Calu3 (cell line): ENCODE measurements around the gene UBLCP1. TPM values are rescaled to one million over a fixed set of nuclear protein-coding genes. Genes with fewer than 3 reads are reported as not detected.

ENCODE experiments used
- BruUV-seq: library from RNA; stranded (reverse); fragments of 400-500 nt; replicated peaks from 2 replicates; lab custom pipeline; 2021; lab: Mats Ljungman, UMichigan
- CTCF ChIA-PET: fragments of 300-600 bp; sonication (Branson Sonifier 250); formaldehyde crosslinking; loops from one replicate; lab custom pipeline; 2022; ENCODE audit warnings: antibody characterized with exemption; lab: Charles Lee
- DNase-seq: peaks from one replicate; pipeline ENCODE4 v3.0.0; 2022
- H3K27ac Mint-ChIP-seq: one replicate; pipeline ENCODE4 v1.8.0; 2022; ENCODE audit warnings: mixed read lengths; ENCODE audit not compliant: unreplicated experiment
- H3K27me3 Mint-ChIP-seq: one replicate; pipeline ENCODE4 v1.8.0; 2022; ENCODE audit warnings: mixed read lengths; ENCODE audit not compliant: unreplicated experiment
- H3K36me3 Mint-ChIP-seq: one replicate; pipeline ENCODE4 v1.8.0; 2022; ENCODE audit warnings: mild to moderate bottlenecking, moderate library complexity, mixed read lengths; ENCODE audit not compliant: insufficient read depth, unreplicated experiment
- H3K4me1 Mint-ChIP-seq: one replicate; pipeline ENCODE4 v1.8.0; 2022; ENCODE audit warnings: mild to moderate bottlenecking, low read depth, mixed read lengths; ENCODE audit not compliant: unreplicated experiment
- H3K4me3 Mint-ChIP-seq: one replicate; pipeline ENCODE4 v1.8.0; 2022; ENCODE audit warnings: mild to moderate bottlenecking, low read depth, moderate library complexity, mixed read lengths; ENCODE audit not compliant: unreplicated experiment
- H3K9me3 Mint-ChIP-seq: one replicate; pipeline ENCODE4 v1.8.0; 2022; ENCODE audit warnings: low read depth, mixed read lengths; ENCODE audit not compliant: unreplicated experiment
- intact Hi-C: fragments of 100-400 bp; cut with micrococcal nuclease; formaldehyde crosslinking; loops from one replicate; pipeline ENCODE4 v1.10.0; 2022; ENCODE audit not compliant: unreplicated experiment
- total RNA-seq: library from RNA; stranded (reverse); gene quantifications from 2 replicates; pipeline ENCODE4 v1.2.3, GENCODE V29; 2022
- TF ChIP-seq, protein P1 (sequence below): fragments of 200-600 bp; IDR thresholded peaks from one replicate; pipeline ENCODE4 v1.8.0; 2022; ENCODE audit warnings: antibody characterized with exemption; ENCODE audit not compliant: unreplicated experiment

The UBLCP1 gene
- total RNA-seq, 1 experiment from 2014 or later: 35.8 TPM

DNA sequence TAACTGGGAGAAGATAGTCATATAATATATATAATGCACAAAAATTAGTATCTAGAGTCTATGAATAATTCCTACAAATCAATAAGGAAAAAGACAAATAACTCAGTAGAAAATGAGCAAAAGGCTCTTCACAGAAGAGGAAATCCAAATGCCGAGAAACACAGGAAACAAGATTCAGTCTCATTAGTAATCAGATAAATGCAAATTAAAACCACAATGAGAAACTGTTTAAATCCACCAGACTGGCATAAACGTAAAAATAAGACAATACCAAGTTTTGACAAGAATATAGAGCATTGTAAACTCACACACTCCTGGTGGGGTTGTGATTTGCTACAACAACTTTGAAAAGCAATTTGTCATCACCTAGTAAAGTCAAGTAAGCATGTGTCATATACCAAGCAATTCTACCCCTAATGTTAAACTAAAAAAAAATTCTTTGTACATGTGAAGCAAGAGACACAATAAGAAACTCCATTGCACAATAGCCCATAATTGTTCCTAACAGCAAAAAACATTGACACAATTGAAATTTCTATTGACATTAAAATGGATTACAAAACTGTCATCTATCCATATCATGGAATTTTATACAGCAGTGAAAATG is 21.0 kb upstream of the UBLCP1 start:
- H3K36me3 Mint-ChIP-seq: no peaks in the 10 kb centered on the region
- TF ChIP-seq, protein P1, sequence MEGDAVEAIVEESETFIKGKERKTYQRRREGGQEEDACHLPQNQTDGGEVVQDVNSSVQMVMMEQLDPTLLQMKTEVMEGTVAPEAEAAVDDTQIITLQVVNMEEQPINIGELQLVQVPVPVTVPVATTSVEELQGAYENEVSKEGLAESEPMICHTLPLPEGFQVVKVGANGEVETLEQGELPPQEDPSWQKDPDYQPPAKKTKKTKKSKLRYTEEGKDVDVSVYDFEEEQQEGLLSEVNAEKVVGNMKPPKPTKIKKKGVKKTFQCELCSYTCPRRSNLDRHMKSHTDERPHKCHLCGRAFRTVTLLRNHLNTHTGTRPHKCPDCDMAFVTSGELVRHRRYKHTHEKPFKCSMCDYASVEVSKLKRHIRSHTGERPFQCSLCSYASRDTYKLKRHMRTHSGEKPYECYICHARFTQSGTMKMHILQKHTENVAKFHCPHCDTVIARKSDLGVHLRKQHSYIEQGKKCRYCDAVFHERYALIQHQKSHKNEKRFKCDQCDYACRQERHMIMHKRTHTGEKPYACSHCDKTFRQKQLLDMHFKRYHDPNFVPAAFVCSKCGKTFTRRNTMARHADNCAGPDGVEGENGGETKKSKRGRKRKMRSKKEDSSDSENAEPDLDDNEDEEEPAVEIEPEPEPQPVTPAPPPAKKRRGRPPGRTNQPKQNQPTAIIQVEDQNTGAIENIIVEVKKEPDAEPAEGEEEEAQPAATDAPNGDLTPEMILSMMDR: no peak
- no peaks in the 10 kb centered on the region for H3K27me3 Mint-ChIP-seq
- intact Hi-C loops: no loop called here
- H3K9me3 Mint-ChIP-seq: no peaks in the 10 kb centered on the region
- H3K4me3 Mint-ChIP-seq: no peak overlapping the region
- H3K4me1 Mint-ChIP-seq: peaks cover 12% of the 10 kb centered on the region
- no TSS peak for BruUV-seq
- CTCF ChIA-PET: no interaction called here
- no peak overlapping the region for H3K27ac Mint-ChIP-seq
- no peak for DNase-seq

DNA sequence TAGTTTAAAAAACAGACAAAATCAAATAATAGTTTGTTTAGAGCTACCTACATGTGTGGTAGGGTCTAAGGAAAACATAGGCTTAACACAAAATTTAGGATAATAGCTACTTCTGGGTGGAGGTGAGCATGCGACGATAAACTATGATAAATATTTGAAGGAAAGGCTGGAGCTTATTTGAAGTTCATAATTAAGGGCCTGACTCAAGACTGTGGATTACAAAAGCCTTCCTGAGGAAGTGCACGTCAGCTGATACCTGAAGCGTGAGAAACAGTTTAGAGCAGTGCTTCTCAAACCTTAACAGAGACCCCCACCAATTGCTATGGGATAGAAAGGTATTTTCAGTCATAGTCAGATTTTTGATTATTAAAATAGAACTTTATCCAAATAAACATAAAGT is 20.4 kb upstream of the UBLCP1 start:
- Mint-ChIP-seq H3K4me1 (peaks cover 12% of the 10 kb centered on the region), H3K4me3 (no peak overlapping the region), H3K9me3 (no peaks in the 10 kb centered on the region), H3K27ac (no peak overlapping the region), H3K27me3 (no peaks in the 10 kb centered on the region), H3K36me3 (no peaks in the 10 kb centered on the region)
- no TSS peak for BruUV-seq
- TF ChIP-seq, protein P1: no peak
- intact Hi-C loops: no loop called here
- CTCF ChIA-PET: no interaction called here
- no peak for DNase-seq

DNA sequence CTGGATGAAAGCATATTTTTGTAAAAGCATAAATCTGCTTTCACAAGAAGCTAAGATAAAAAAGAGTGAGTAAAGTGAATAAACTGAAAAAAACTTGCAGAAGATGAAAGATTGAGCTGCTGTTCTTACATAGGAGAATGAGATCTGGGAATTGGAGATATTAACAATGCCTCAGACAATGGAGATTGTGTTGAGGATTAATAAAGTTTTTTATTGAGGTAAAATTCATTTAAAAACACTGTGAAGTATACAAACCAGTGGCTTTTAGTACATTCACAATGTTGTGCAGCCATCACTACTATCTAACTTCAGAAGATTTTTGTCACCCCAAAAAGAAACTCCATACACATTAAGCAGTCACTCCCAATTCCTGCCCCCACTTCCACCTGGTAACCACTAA is 19.7 kb upstream of the UBLCP1 start:
- no TSS peak for BruUV-seq
- H3K36me3 Mint-ChIP-seq: no peaks in the 10 kb centered on the region
- TF ChIP-seq, protein P1: no peak
- no peaks in the 10 kb centered on the region for H3K27me3 Mint-ChIP-seq
- H3K4me3 Mint-ChIP-seq: no peak overlapping the region
- H3K9me3 Mint-ChIP-seq: no peaks in the 10 kb centered on the region
- intact Hi-C loops: no loop called here
- peaks cover 12% of the 10 kb centered on the region for H3K4me1 Mint-ChIP-seq
- CTCF ChIA-PET: interaction anchor here (0.7 kb wide), 1 partner anchor 837 kb away, joined by 10 read pairs; no protein-coding TSS in a partner anchor
- DNase-seq: no peak
- H3K27ac Mint-ChIP-seq: no peak overlapping the region

DNA sequence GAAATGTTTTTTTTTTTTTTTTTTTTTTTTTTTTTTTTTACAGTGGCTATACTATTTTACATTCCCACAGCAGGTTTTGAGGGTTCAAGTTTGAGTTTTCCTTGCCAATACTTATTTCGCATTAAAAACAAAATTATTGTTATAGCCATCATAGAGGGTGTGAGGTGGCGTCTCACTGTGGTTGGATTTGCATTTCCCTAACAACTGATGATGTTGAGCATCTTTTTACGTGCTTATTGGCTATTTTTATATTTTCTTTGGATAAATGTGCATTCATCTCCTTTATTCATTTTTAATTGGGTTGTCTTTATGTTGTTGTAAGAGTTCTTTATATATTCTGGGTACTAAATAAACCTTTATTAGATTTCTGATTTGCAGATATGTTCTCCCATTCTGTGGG is 18.9 kb upstream of the UBLCP1 start:
- no peaks in the 10 kb centered on the region for H3K27me3 Mint-ChIP-seq
- TF ChIP-seq, protein P1: no peak
- no peak overlapping the region for H3K4me3 Mint-ChIP-seq
- BruUV-seq: no TSS peak
- H3K36me3 Mint-ChIP-seq: no peaks in the 10 kb centered on the region
- CTCF ChIA-PET: interaction anchor here (0.7 kb wide), 1 partner anchor 838 kb away, joined by 10 read pairs; no protein-coding TSS in a partner anchor
- no peak overlapping the region for H3K27ac Mint-ChIP-seq
- DNase-seq: no peak
- intact Hi-C loops: no loop called here
- no peaks in the 10 kb centered on the region for H3K9me3 Mint-ChIP-seq
- H3K4me1 Mint-ChIP-seq: peaks cover 12% of the 10 kb centered on the region
